ENCODE data around the gene HPD. TPM values are rescaled to one million over a fixed set of nuclear protein-coding genes. Genes with fewer than 3 reads are reported as not detected.
A peak's percentile ranks its signal among the peaks of the same experiment; 100 is the strongest.

The HPD gene
- polyA plus RNA-seq (2013, experiment 1 of 2), result 0.13 TPM
- 0.18 TPM for polyA plus RNA-seq (2013, experiment 2 of 2)

DNA sequence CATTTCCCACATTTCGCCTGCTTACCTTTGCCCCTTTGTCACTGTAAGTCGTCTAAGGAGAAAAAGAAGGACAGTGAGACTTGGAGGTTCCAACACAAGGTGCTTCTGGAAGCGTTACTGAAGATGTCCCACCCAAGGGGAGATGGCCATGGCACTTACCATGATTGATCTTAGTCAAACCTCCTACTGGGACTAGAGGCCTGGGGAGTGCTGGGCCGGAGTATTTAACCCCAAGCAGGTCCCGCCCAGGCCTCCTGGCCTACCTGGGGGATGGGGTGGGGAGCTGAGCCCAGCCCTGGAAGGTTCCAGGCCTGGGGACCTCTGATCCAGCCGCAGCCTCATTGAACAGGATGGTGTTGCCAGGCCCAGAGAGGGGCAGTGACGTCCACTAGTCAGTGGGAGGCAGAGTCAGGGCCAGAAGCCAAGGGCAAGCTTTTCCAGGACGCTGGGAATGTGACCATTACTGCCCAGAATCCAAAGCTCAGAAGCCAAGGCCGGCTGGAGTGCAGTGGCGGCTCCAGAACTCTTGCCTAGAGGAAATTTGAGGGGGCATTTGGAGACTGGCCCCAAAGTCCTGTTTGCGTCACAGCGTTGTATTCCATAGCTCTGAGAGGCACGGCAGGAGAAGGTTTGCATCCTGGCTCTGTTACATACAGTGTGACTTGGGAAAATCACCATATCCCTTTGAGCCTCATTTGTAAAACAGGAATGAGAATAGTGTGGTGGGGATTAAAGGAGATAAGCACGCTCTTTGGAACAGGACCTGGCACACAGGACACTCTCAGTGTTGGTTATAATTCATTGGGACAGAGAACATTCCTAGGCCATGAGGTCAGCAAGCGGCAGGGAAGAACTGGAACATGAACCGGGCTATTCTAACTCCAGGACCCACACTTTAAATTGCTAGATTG lies at the start of gene HPD:
Gene HPD, minus strand, starts transcription at position 198 of the 911 bp plus-strand sequence. Its CDS starts 36 bp downstream, at position 162.
- Histone ChIP-seq H2BK15ac (ENCODE audit: low read length) (peak within 1 kb of the TSS; percentile 46), H3K27ac (replicated peaks; ENCODE audit: low read length) (peak within 1 kb of the TSS; percentile 53), H4K91ac (ENCODE audit: low read depth, low read length, poor library complexity) (no peak within 1 kb of the TSS), H4K8ac (ENCODE audit: low read depth, low read length) (no peak within 1 kb of the TSS), H2BK12ac (ENCODE audit: low read length) (peak within 1 kb of the TSS; percentile 63), H3K4me3 (ENCODE audit: low read length in 2 of 2) (no peak within 1 kb of the TSS), H2BK120ac (ENCODE audit: low read depth, low read length) (peak within 1 kb of the TSS; percentile 2), H3K79me1 (ENCODE audit: low read depth, low read length) (no peaks in the 10 kb centered on the region), H3K23ac (ENCODE audit: low read depth, low read length, poor library complexity) (no peak within 1 kb of the TSS), H3K36me3 (replicated peaks in 1 of 2; ENCODE audit: control insufficient read depth in 2 of 2, insufficient read depth in 2 of 2, low read length in 2 of 2) (no peaks in the 10 kb centered on the region), H3K4me1 (ENCODE audit: control insufficient read depth in 2 of 2, insufficient read depth in 1 of 2, low read depth in 1 of 2, low read length in 2 of 2) (peaks cover 19 to 24% of the 10 kb centered on the region in 2 donors), H3K4ac (ENCODE audit: low read length) (no peak within 1 kb of the TSS), H2AK5ac (ENCODE audit: low read depth, low read length) (peak within 1 kb of the TSS; percentile 76), H3K9ac (ENCODE audit: low read depth, low read length, poor library complexity) (no peak within 1 kb of the TSS), H3K9me3 (replicated peaks in 1 of 2; ENCODE audit: control insufficient read depth in 2 of 2, insufficient read depth in 1 of 2, low read depth in 1 of 2, low read length in 2 of 2) (no peaks in the 10 kb centered on the region), H2BK5ac (ENCODE audit: low read length) (peak within 1 kb of the TSS; percentile 56), H3K27me3 (ENCODE audit: control insufficient read depth in 3 of 3, insufficient read depth in 3 of 3, low read depth in 1 of 3, low read length in 3 of 3) (no peaks in the 10 kb centered on the region), H3K14ac (ENCODE audit: low read length) (peak within 1 kb of the TSS; percentile 77), H3K18ac (ENCODE audit: low read length) (peak within 1 kb of the TSS; percentile 90), H3K4me2 (ENCODE audit: insufficient read depth, low read length, poor library complexity, severe bottlenecking) (no peak within 1 kb of the TSS), H2AFZ (ENCODE audit: low read length) (peak within 1 kb of the TSS; percentile 64)
- no CpG with 5 or more reads among the region's 16 CpGs for WGBS, 2 donors (ENCODE audit: extremely low coverage in 2 of 2, insufficient read length in 2 of 2, insufficient replicate concordance in 1 of 2)
- DNase-seq (ENCODE audit: low spot score), result no peak

- H4K91ac ChIP-seq (ENCODE audit: low read depth, low read length, poor library complexity), result no peak overlapping the region
- H2BK5ac ChIP-seq (ENCODE audit: low read length), result no peak overlapping the region
- DNase-seq (ENCODE audit: low spot score), result no peak
- H3K4me2 ChIP-seq (ENCODE audit: insufficient read depth, low read length, poor library complexity, severe bottlenecking), result no peak overlapping the region
- H2AK5ac ChIP-seq (ENCODE audit: low read depth, low read length), result no peak overlapping the region
- no peak overlapping the region for H2BK12ac ChIP-seq (ENCODE audit: low read length)
- no peak overlapping the region for H3K27ac ChIP-seq (replicated peaks; ENCODE audit: low read length)
- H2BK15ac ChIP-seq (ENCODE audit: low read length), result no peak overlapping the region
- H3K9ac ChIP-seq (ENCODE audit: low read depth, low read length, poor library complexity), result no peak overlapping the region
- no peak overlapping the region for H4K8ac ChIP-seq (ENCODE audit: low read depth, low read length)
- WGBS, 2 donors (ENCODE audit: extremely low coverage in 2 of 2, insufficient read length in 2 of 2, insufficient replicate concordance in 1 of 2), result no CpG with 5 or more reads among the region's 4 CpGs
- no peak overlapping the region for H3K4ac ChIP-seq (ENCODE audit: low read length)
- no peak overlapping the region for H3K18ac ChIP-seq (ENCODE audit: low read length)
- H3K27me3 ChIP-seq (ENCODE audit: control insufficient read depth in 3 of 3, insufficient read depth in 3 of 3, low read depth in 1 of 3, low read length in 3 of 3), result no peaks in the 10 kb centered on the region
- H3K23ac ChIP-seq (ENCODE audit: low read depth, low read length, poor library complexity), result no peak overlapping the region
- H3K9me3 ChIP-seq (replicated peaks in 1 of 2; ENCODE audit: control insufficient read depth in 2 of 2, insufficient read depth in 1 of 2, low read depth in 1 of 2, low read length in 2 of 2), result peaks cover 0 to 7% of the 10 kb centered on the region in 2 donors
- peaks cover 2% of the 10 kb centered on the region for H3K79me1 ChIP-seq (ENCODE audit: low read depth, low read length)
- H3K14ac ChIP-seq (ENCODE audit: low read length), result no peak overlapping the region
- no peak overlapping the region for H2AFZ ChIP-seq (ENCODE audit: low read length)
- no peak overlapping the region for H2BK120ac ChIP-seq (ENCODE audit: low read depth, low read length)
- peaks cover 25 to 72% of the 10 kb centered on the region in 2 donors for H3K36me3 ChIP-seq (replicated peaks in 1 of 2; ENCODE audit: control insufficient read depth in 2 of 2, insufficient read depth in 2 of 2, low read length in 2 of 2)
- H3K4me1 ChIP-seq (ENCODE audit: control insufficient read depth in 2 of 2, insufficient read depth in 1 of 2, low read depth in 1 of 2, low read length in 2 of 2), result no peaks in the 10 kb centered on the region
- no peak overlapping the region for H3K4me3 ChIP-seq (ENCODE audit: low read length in 2 of 2)
Observed at GRCh38 chr12:121905746-121906145, 47.1 kb upstream of the HPD start.

DNA sequence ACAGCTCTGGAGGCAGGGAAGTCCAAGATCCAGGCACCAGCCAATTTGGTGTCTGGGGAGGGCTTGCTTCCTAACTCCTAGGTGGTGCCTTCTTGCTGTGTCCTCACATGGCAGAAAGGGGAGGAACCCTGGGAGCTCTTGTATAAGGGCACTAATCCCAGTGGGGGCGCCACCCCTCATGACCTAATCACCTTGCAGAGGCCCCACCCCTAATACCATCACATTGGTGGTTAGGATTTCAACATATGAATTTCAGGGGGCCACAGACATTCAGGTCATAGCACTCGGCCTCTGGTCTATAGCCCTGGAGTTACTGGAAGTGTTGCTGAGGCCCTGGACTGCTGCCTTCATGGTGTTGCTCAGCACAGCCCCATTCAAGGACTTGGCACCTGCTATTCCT lies 44.5 kb upstream of the HPD start:
- Histone ChIP-seq H2BK15ac (ENCODE audit: low read length) (no peak overlapping the region), H3K4me3 (ENCODE audit: low read length in 2 of 2) (no peak overlapping the region), H3K18ac (ENCODE audit: low read length) (no peak overlapping the region), H3K79me1 (ENCODE audit: low read depth, low read length) (peaks cover 2% of the 10 kb centered on the region), H2BK5ac (ENCODE audit: low read length) (no peak overlapping the region), H3K14ac (ENCODE audit: low read length) (no peak overlapping the region), H4K8ac (ENCODE audit: low read depth, low read length) (no peak overlapping the region), H2BK120ac (ENCODE audit: low read depth, low read length) (no peak overlapping the region), H3K4me1 (ENCODE audit: control insufficient read depth in 2 of 2, insufficient read depth in 1 of 2, low read depth in 1 of 2, low read length in 2 of 2) (no peaks in the 10 kb centered on the region), H3K23ac (ENCODE audit: low read depth, low read length, poor library complexity) (no peak overlapping the region), H3K9ac (ENCODE audit: low read depth, low read length, poor library complexity) (no peak overlapping the region), H2AK5ac (ENCODE audit: low read depth, low read length) (no peak overlapping the region), H3K9me3 (replicated peaks in 1 of 2; ENCODE audit: control insufficient read depth in 2 of 2, insufficient read depth in 1 of 2, low read depth in 1 of 2, low read length in 2 of 2) (peaks cover 0 to 7% of the 10 kb centered on the region in 2 donors), H4K91ac (ENCODE audit: low read depth, low read length, poor library complexity) (no peak overlapping the region), H3K36me3 (replicated peaks in 1 of 2; ENCODE audit: control insufficient read depth in 2 of 2, insufficient read depth in 2 of 2, low read length in 2 of 2) (peaks cover 31 to 73% of the 10 kb centered on the region in 2 donors), H3K27ac (replicated peaks; ENCODE audit: low read length) (no peak overlapping the region), H3K4me2 (ENCODE audit: insufficient read depth, low read length, poor library complexity, severe bottlenecking) (no peak overlapping the region), H2BK12ac (ENCODE audit: low read length) (no peak overlapping the region), H3K4ac (ENCODE audit: low read length) (no peak overlapping the region), H2AFZ (ENCODE audit: low read length) (no peak overlapping the region), H3K27me3 (ENCODE audit: control insufficient read depth in 3 of 3, insufficient read depth in 3 of 3, low read depth in 1 of 3, low read length in 3 of 3) (no peaks in the 10 kb centered on the region)
- no peak for DNase-seq (ENCODE audit: low spot score)
- WGBS, 2 donors (ENCODE audit: extremely low coverage in 2 of 2, insufficient read length in 2 of 2, insufficient replicate concordance in 1 of 2), result no CpG with 5 or more reads among the region's 2 CpGs

DNA sequence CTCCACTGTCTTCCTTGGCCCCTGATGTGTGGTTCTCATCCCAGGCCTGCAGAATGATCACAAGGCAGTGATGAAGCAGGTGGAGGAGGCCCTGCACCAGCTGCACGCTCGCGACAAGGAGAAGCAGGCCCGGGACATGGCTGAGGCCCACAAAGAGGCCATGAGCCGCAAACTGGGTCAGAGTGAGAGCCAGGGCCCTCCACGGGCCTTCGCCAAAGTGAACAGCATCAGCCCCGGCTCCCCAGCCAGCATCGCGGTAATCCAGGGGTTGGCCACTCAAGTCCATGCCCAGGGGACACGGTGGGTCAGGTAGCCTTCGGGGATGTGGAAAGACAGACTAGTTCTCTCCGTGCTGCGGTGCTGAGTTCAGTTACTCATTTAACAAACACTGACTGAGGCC lies 40.9 kb upstream of the HPD start:
- Histone ChIP-seq H3K18ac (ENCODE audit: low read length) (no peak overlapping the region), H4K91ac (ENCODE audit: low read depth, low read length, poor library complexity) (no peak overlapping the region), H3K4me1 (ENCODE audit: control insufficient read depth in 2 of 2, insufficient read depth in 1 of 2, low read depth in 1 of 2, low read length in 2 of 2) (no peaks in the 10 kb centered on the region), H2AFZ (ENCODE audit: low read length) (no peak overlapping the region), H2AK5ac (ENCODE audit: low read depth, low read length) (no peak overlapping the region), H3K36me3 (replicated peaks in 1 of 2; ENCODE audit: control insufficient read depth in 2 of 2, insufficient read depth in 2 of 2, low read length in 2 of 2) (peaks cover 27 to 79% of the 10 kb centered on the region in 2 donors), H3K27ac (replicated peaks; ENCODE audit: low read length) (no peak overlapping the region), H3K9ac (ENCODE audit: low read depth, low read length, poor library complexity) (peak overlapping the region; percentile 44), H3K79me1 (ENCODE audit: low read depth, low read length) (peaks cover 2% of the 10 kb centered on the region), H2BK15ac (ENCODE audit: low read length) (no peak overlapping the region), H2BK5ac (ENCODE audit: low read length) (no peak overlapping the region), H3K27me3 (ENCODE audit: control insufficient read depth in 3 of 3, insufficient read depth in 3 of 3, low read depth in 1 of 3, low read length in 3 of 3) (no peaks in the 10 kb centered on the region), H3K14ac (ENCODE audit: low read length) (no peak overlapping the region), H2BK12ac (ENCODE audit: low read length) (no peak overlapping the region), H4K8ac (ENCODE audit: low read depth, low read length) (no peak overlapping the region), H3K9me3 (replicated peaks in 1 of 2; ENCODE audit: control insufficient read depth in 2 of 2, insufficient read depth in 1 of 2, low read depth in 1 of 2, low read length in 2 of 2) (peaks cover 0 to 7% of the 10 kb centered on the region in 2 donors), H3K4me2 (ENCODE audit: insufficient read depth, low read length, poor library complexity, severe bottlenecking) (peak overlapping the region; percentile 25), H3K4ac (ENCODE audit: low read length) (no peak overlapping the region), H2BK120ac (ENCODE audit: low read depth, low read length) (no peak overlapping the region), H3K23ac (ENCODE audit: low read depth, low read length, poor library complexity) (no peak overlapping the region), H3K4me3 (ENCODE audit: low read length in 2 of 2) (no peak overlapping the region)
- WGBS, 2 donors (ENCODE audit: extremely low coverage in 2 of 2, insufficient read length in 2 of 2, insufficient replicate concordance in 1 of 2), result no CpG with 5 or more reads among the region's 14 CpGs
- no peak for DNase-seq (ENCODE audit: low spot score)
